NT2/D1 (cell line): ENCODE results near the gene AP3B1.

Source experiments
- SUZ12 ChIP-seq: IDR thresholded peaks from 2 replicates; pipeline ENCODE4 v1.6.1; 2011; ENCODE audit not compliant: insufficient read length, insufficient read depth; ENCODE audit errors: extremely low read depth
- YY1 ChIP-seq: IDR thresholded peaks from 2 replicates; pipeline ENCODE4 v1.6.1; 2011; ENCODE audit not compliant: insufficient read length, insufficient read depth
- ZNF274 ChIP-seq: IDR thresholded peaks from 2 replicates; pipeline ENCODE4 v1.6.1; 2011; ENCODE audit warnings: mild to moderate bottlenecking, low read depth, low read length

DNA sequence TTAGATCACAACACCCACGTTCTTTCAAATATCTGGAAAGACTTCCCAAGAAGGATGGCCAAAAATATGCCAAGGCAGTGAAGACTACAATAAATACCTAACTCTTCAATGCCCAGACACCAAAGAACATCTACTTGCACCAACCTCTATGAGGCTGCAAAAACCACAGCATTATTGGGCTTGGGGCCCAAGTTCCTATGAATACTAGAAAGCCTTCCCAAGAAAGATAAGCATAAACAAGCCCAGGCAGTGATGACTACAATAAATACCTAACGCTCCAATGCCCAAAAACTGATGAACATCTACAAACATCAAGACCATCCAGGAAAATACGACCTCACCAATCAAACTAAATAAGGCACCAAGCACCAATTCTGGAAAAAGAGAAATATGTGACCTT is 41.3 kb downstream of the AP3B1 start:
- no peak for TF ChIP-seq ZNF274
- no peak for TF ChIP-seq YY1
- no peak for TF ChIP-seq SUZ12
